ENCODE measurements around the gene CRISP1. TPM values are rescaled to one million over a fixed set of nuclear protein-coding genes. Genes with fewer than 3 reads are reported as not detected.

The CRISP1 gene
- total RNA-seq, 1 donor from 2014 or later = not detected

DNA sequence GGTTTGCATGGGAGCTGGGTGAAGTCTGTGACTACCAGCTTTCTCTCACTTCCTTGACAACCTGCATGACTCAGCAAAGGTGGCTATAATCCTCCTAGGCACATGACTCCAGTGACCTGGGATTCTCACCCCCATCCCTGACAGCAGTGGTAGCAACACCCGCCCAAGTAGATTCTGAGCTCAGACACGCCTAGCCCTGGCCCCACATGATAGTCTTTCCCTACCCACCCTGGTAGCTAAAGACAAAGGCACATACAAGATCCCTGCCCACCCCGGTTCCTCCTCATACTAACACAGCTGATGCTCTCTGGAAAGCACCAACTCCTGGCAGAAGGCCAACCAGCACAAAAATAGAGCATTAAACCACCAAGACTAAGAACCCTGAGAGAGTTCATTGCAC lies 25.9 kb upstream of the CRISP1 start:
- Histone ChIP-seq H3K4me1 (no peaks in the 10 kb centered on the region), H3K4me3 (no peak overlapping the region), H3K9me3 (no peaks in the 10 kb centered on the region), H3K27ac (no peak overlapping the region), H3K36me3 (no peaks in the 10 kb centered on the region), H3K27me3 (no peaks in the 10 kb centered on the region)
- intact Hi-C loops (cut with DNase I) = no loop called here
- TF ChIP-seq, protein P1, sequence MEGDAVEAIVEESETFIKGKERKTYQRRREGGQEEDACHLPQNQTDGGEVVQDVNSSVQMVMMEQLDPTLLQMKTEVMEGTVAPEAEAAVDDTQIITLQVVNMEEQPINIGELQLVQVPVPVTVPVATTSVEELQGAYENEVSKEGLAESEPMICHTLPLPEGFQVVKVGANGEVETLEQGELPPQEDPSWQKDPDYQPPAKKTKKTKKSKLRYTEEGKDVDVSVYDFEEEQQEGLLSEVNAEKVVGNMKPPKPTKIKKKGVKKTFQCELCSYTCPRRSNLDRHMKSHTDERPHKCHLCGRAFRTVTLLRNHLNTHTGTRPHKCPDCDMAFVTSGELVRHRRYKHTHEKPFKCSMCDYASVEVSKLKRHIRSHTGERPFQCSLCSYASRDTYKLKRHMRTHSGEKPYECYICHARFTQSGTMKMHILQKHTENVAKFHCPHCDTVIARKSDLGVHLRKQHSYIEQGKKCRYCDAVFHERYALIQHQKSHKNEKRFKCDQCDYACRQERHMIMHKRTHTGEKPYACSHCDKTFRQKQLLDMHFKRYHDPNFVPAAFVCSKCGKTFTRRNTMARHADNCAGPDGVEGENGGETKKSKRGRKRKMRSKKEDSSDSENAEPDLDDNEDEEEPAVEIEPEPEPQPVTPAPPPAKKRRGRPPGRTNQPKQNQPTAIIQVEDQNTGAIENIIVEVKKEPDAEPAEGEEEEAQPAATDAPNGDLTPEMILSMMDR (IDR thresholded peaks at IDR 0.05) = no peak
- TF ChIP-seq POLR2AphosphoS5 (IDR thresholded peaks at IDR 0.05; ENCODE audit: insufficient read depth in 1 of 2, low read depth in 1 of 2) (no peak), POLR2A (IDR thresholded peaks at IDR 0.05) (no peak)
- no peak for DNase-seq (ENCODE audit: extremely low spot score in 2 of 2)

DNA sequence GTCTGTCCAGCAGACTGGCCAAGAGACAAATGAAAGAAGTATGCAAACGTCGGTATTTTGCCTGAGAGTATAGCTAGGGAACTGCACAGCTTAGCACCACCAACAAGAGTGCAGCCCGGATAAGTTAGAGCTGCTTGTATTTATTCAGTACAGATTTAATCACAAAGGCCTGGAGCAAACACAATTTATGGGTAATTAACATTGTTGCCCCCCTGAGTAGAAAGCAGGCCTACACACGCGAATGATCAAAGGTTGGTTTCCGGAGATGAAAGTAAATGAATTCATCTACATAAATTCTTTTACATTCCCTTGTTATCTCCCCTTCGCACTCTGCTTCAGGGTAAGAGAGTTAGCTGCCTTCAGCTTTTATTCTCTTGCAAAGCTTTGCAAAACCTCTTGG lies 24.7 kb upstream of the CRISP1 start:
- no peaks in the 10 kb centered on the region for H3K27me3 ChIP-seq
- no peak for DNase-seq (ENCODE audit: extremely low spot score in 2 of 2)
- H3K4me3 ChIP-seq = no peak overlapping the region
- TF ChIP-seq, protein P1 (IDR thresholded peaks at IDR 0.05) = no peak
- TF ChIP-seq POLR2AphosphoS5 (IDR thresholded peaks at IDR 0.05; ENCODE audit: insufficient read depth in 1 of 2, low read depth in 1 of 2) (no peak), POLR2A (IDR thresholded peaks at IDR 0.05) (no peak)
- H3K36me3 ChIP-seq = no peaks in the 10 kb centered on the region
- H3K9me3 ChIP-seq = no peaks in the 10 kb centered on the region
- intact Hi-C loops (cut with DNase I) = no loop called here
- no peaks in the 10 kb centered on the region for H3K4me1 ChIP-seq
- no peak overlapping the region for H3K27ac ChIP-seq

DNA sequence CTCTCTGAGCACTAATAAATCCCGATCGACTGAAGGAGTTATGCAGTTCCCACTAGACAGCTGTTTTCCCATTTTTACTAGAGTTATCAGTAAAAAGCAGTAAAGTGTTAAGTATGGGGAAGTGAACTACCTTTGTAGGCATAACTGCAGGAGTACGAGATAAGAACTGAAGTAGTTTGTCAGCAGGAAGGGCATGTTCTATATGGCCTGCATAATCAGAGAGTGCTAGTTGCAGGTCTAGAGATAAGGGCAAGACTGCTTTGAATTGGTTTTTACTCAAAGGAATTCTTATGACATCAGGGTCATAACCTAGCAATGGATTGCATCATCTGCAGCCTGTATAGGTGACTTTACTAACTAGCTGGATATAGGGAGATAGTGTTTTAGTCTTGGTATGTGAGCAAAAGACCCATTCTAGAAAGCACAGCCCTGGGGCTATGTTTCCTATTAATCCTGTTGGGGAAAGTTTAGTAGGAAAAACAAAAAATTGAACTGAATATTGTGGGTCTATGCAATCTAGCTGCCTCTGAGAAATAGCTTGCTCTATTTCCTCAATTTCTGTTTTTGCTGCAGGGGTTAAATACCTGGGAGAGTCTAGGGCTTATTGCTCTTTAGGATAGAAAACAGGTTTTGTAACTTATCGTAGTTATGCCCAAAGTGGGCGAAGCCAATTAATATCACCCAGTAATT lies 22.6 kb upstream of the CRISP1 start:
- DNase-seq (ENCODE audit: extremely low spot score in 2 of 2) = no peak
- no peak for TF ChIP-seq POLR2AphosphoS5 (IDR thresholded peaks at IDR 0.05; ENCODE audit: insufficient read depth in 1 of 2, low read depth in 1 of 2)
- no peak for TF ChIP-seq POLR2A (IDR thresholded peaks at IDR 0.05)
- TF ChIP-seq, protein P1 (IDR thresholded peaks at IDR 0.05) = no peak
- Histone ChIP-seq H3K9me3 (no peaks in the 10 kb centered on the region), H3K4me1 (no peaks in the 10 kb centered on the region), H3K4me3 (no peak overlapping the region), H3K27me3 (no peaks in the 10 kb centered on the region), H3K27ac (no peak overlapping the region), H3K36me3 (no peaks in the 10 kb centered on the region)
- intact Hi-C loops (cut with DNase I) = no loop called here

DNA sequence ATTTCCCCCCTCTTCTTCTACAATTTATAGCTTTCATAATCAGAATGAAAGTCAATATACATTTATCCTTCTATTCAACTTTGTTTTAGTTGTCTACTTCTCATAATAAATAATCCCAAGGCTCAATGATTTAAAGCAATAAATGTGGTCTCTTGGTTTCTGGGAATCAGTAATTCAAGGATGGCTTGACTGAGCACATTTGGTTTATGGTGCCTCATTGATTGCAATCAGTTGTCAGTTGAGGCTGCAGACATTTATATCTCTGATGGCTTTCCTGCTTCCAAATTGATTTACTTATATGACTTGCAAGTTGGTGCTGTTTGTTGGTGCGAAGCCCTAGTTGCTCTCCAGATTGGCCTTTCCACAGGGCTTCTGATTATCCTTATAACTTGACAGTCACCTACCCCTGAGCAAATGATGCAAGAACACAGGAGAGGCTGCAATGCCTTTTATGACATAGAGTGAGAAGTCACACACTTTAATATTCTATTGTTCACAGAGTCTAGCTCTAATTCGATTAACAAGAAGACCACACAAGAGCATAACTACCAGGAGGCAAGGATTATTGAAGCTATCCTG lies 2.7 kb upstream of the CRISP1 start:
- Histone ChIP-seq H3K4me1 (no peaks in the 10 kb centered on the region), H3K27me3 (no peaks in the 10 kb centered on the region), H3K9me3 (no peaks in the 10 kb centered on the region), H3K4me3 (no peak overlapping the region), H3K27ac (no peak overlapping the region), H3K36me3 (no peaks in the 10 kb centered on the region)
- TF ChIP-seq POLR2AphosphoS5 (IDR thresholded peaks at IDR 0.05; ENCODE audit: insufficient read depth in 1 of 2, low read depth in 1 of 2) = no peak
- no peak for TF ChIP-seq POLR2A (IDR thresholded peaks at IDR 0.05)
- TF ChIP-seq, protein P1 (IDR thresholded peaks at IDR 0.05) = no peak
- DNase-seq (ENCODE audit: extremely low spot score in 2 of 2) = no peak
- intact Hi-C loops (cut with DNase I) = no loop called here

DNA sequence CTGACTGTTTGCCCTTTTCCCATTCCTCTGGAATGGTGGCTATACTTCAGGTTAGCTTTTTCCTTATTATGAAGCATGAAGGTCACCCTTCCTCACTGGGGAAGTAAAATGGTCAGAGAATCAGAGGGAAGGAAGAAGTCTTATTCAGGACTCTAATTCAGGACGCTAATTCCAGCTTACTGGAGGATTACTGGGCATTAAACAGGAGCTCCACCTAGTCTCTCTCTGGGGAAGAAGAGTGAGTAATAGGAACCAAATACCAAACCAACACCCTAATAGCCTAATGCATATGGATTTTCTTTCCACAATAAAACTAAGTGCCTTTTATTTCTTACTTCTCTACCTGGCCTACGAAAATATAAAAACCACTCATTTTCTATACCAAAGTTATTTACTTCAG lies 10.1 kb downstream of the CRISP1 start:
- H3K27ac ChIP-seq = no peak overlapping the region
- intact Hi-C loops (cut with DNase I) = no loop called here
- H3K9me3 ChIP-seq = no peaks in the 10 kb centered on the region
- H3K36me3 ChIP-seq = no peaks in the 10 kb centered on the region
- H3K4me1 ChIP-seq = no peaks in the 10 kb centered on the region
- H3K4me3 ChIP-seq = no peak overlapping the region
- no peak for DNase-seq (ENCODE audit: extremely low spot score in 2 of 2)
- H3K27me3 ChIP-seq = no peaks in the 10 kb centered on the region
- TF ChIP-seq, protein P1 (IDR thresholded peaks at IDR 0.05) = no peak
- TF ChIP-seq POLR2AphosphoS5 (IDR thresholded peaks at IDR 0.05; ENCODE audit: insufficient read depth in 1 of 2, low read depth in 1 of 2) = no peak
- TF ChIP-seq POLR2A (IDR thresholded peaks at IDR 0.05) = no peak
